Measurements from ENCODE around the gene TAPBPL.
"Not testable (repeated sequence)": the region's sequence is repeated elsewhere in the genome, so short reads cannot be mapped to it uniquely, and the experiment has no call there.

Gene TAPBPL

DNA sequence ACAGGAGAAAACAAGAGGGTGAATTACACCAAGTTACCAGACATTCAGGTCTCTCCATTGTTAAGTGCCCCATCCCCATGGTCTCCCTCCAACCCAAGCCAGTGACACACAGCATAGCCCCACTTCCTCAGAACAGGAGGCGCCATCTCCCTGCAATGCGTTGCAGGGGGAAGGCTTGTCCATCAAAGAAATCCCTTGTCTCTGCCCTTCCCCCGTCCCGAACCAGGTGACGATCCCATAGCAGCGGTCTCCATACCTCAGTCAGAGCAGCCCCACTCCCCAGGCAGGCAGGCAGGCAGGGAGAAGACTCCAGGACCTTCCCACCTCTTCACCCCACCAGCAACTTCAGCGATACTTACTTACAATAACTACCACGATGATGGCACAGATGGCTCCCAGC is 12.7 kb downstream of the TAPBPL start:
- no peak for DNase-seq

DNA sequence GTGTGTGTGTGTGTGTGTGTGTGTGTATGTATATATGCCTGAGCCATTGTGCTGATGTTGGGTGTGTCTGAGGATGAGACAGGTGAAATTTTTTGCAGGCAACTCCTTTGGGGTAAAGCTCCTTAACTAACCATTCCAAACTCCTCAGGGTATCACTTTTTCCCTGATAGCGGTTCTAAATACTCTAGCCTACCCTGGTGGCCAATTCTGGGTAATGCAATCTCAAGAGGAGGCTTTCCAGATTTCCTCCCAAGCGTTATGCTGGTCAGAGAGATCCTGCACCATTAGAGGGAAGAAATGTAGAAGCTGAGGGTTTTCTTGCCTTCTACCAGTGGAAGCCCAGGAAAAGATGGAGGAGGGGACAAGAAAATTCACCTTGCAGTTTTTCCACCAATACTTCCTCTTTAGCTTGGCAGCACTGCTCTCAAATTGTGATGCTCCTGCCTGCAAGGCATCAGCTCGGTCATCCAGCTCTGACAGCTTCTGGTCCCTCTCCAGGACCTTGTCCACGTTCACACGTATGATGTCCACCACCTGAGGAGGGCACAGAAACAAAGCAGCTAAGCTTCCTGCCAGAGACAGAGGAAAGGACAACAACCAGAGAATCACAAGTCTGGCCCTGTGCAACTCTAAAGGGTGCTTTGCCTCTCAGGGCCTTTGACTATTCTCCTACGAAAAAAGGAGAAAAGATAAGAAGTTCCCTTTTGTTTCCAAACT is 13.8 kb downstream of the TAPBPL start:
- DNase-seq: peak; percentile 58

DNA sequence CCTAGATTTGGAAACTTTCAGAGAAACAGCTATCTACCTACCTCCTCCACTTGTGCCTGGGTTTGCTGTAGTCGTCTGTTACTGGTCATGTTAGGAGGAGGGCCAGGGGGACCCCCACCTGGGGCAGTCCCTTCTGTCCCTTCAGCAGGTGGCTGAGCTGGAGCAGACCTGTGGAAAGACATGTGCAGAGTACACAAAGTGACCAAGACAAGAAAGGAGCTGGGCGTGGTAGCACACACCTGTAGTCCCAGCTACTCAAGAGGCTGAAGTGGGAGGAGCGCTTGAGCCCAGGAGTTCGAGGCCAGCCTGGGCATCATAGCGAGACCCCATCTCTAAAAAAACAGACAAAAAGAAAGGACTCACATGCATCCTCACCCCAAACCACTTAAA is 14.3 kb downstream of the TAPBPL start:
- no peak for DNase-seq

DNA sequence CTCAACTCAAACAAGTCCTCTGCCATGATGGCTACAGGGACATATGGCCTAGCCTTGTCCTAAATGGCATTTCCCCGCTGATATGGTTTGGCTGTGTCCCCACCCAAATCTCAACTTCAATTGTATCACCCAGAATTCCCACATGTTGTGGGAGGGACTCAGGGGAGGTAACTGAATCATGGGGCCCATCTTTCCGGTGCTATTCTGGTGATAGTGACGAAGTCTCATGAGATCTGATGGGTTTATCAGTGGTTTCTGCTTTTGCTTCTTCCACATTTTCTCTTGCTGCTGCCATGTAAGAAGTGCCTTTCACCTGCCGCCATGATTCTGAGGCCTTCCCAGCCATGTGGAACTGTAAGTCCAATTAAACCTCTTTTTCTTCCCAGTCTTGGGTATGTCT is 14.9 kb downstream of the TAPBPL start:
- DNase-seq: not testable (repeated sequence)

DNA sequence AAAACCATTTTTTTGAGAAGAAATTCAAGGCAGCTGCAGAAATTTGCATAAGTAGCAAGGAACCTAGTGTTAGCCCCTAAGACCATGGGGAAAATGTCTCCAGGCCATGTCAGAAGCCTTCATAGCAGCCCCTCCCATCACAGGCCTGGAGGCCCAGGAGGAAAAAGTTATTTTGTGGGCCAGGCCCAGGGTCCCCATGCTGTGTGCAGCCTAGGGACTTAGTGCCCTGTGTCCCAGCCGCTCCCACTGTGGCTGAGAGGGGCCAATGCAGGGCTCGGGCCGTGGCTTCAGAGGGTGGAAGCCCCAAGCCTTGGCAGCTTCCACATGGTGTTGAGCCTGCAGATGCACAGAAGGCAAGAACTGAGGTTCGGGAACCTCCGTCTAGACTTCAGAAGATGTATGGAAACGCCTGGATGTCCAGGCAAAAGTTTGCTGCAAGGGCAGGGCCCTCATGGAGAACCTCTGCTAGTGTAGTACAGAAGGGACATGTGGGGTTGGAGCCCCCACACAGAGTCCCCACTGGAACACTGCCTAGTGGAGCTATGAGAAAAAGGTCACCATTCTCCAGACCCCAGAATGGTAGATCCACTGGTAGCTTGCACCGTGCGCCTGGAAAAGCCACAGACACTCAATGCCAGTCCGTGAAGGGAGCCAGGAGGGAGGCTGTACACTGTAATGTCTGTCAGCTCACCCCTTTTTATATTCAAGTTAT is 15.9 kb downstream of the TAPBPL start:
- not testable (repeated sequence) for DNase-seq

DNA sequence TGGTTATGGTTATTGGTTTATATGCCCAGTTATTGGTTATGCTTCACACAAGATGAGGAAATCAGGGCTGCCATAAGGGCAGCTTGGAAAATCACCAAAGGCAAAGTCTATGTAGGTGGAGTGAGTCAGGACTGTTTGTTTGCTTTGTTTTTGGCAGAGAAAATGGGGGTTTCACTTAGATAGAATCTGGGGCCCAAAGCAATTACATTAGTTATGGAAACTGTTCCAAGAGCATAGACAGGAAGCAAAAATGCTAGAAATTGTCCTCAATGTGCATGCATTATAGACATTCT is 16.4 kb downstream of the TAPBPL start:
- no peak for DNase-seq

DNA sequence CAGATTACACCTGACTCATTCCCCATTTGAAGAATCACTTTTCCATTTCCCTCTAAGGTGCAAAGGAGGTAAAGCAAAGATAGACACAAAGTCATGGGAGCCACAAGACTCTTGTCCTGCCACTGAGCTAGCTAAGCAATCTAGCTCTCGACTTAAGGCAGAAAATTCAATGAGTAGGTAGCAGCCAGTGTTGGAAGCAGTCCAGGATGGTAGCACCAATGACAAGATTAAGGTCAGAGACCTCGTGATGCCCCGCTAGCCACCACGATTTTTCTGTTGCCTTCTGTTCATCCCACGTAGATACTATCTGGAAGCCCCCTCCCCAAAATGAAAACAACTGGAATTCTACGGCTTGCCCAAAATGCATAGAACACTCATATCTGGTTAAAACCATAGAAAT is 17.2 kb downstream of the TAPBPL start:
- DNase-seq: no peak

DNA sequence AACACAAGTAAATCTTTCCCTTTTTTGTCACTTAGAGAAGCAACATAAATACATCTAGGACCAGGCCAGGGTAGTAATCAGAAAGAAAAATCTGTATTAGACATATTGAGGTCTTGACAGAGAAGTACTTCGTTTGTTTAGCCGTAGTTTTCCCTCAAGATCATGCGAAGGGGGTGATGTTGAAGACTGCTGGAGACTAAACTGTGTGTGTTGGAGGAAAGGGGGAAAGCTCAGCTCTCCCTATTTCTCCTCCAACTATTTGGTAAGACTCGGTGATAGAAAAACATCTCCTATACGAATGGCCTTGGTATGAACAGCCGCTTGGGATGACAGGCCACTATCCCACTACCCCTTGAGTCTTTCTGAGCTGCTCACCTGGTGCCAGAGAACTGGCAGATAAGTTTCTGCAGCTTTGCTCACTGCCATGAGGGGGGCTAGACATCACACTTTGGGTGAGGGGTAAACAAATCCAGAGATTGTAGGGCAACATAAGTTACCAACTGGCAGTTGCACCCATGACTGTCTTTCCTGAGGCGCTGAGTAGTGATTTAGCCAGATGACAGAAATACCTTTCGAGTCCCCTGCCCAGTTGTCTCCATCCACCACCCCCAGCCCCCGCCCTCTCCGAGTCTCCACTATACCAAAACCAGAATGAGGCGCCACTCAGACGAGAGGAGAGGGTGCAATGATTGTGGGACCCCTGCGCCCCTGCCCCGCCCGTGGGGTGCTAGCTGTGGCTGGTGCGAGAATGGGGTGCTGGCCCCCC is 17.9 kb downstream of the TAPBPL start:
- DNase-seq: no peak

GRCh38 chr12:6470375-6471163 is 18.7 kb downstream of the TAPBPL start, which contains the start of gene VAMP1:
TSS of gene VAMP1 (minus strand) at chr12:6470677. CDS start at chr12:6470531, 146 bp downstream.
- peak; percentile 98 for DNase-seq

DNA sequence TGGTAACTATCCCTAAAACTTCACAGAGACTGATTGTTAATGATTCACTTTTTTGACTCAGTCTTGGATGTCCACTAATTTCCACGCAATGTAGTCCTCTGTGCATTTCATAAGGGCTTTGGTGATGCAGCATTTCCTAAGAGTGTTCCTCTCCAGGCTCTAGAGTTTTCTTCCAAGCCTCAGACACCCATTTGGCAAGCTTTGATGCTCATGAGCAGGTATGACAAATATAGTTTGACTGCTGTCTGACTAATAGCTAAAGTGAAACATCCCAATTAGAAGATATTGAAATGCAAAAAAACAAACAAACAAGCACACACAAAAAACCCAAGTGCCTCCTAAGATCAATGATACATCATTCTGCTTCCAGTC is 20.1 kb downstream of the TAPBPL start:
- no peak for DNase-seq

DNA sequence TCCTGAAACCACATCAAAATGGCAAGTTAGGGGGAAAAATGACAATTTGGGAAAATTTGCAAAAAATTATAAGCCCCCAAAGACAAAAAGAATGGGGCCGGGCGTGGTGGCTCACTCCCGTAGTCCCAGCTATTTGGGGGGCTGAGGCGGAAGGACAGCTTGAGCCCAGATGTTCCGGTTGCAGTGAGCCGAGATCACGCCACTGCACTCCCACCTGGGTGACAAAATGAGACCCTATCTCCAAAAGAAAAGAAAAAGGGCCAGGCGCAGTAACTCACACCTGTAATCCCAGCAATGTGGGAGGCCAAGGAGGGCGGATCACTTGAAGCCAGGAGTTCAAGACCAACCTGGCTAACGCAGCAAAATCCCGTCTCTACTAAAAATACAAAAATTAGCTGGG is 20.6 kb downstream of the TAPBPL start:
- DNase-seq: no peak

- DNase-seq: not testable (repeated sequence)
Measured at GRCh38 chr12:6475233-6475975, 23.6 kb downstream of the TAPBPL start.

DNA sequence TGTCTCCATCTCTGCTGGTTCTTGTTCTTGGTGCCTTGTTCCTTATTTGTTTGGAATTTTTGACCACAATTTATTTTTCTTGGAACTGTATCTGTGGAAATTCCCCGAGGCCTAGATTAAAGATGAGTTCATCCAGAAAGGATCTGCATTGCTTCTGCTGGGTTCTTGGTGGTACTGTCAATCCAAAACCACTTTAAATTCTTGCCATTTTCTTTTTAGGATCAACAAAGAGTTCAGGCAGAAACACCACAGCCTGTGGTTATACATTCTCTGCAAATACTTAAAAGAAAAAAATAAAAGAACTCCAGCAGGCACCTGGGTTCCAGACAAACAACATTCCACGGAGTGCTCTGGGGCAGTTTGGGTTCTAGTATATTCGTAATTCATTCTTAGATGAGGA is 24.6 kb downstream of the TAPBPL start:
- no peak for DNase-seq

GRCh38 chr12:6477601-6478377 is 25.9 kb downstream of the TAPBPL start:
- not testable (repeated sequence) for DNase-seq

- no peak for DNase-seq
Measured at GRCh38 chr12:6478416-6478815, 26.6 kb downstream of the TAPBPL start.

GRCh38 chr12:6488240-6488639 is 36.4 kb downstream of the TAPBPL start:
- DNase-seq: no peak

GRCh38 chr12:6489449-6489848 is 37.6 kb downstream of the TAPBPL start:
- no peak for DNase-seq

DNA sequence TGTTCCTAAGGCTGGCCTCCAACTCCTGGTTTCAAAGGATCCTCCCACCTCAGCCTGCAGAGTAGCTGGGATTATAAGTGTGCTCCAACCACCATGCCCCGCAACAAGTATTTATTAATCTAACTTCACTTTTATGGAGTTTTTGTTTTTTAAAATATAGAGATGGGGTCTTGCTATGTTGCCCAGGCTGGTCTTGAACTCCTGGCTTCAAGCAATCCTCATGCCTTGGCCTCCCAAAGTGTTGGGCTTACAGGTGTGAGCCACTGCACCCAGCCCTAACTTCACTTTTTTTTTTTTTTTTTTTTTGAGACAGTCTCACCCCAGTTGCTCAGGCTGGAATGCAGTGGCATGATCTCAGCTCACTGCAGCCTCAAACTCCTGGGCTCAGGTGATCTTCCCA is 38.8 kb downstream of the TAPBPL start:
- DNase-seq: not testable (repeated sequence)

DNA sequence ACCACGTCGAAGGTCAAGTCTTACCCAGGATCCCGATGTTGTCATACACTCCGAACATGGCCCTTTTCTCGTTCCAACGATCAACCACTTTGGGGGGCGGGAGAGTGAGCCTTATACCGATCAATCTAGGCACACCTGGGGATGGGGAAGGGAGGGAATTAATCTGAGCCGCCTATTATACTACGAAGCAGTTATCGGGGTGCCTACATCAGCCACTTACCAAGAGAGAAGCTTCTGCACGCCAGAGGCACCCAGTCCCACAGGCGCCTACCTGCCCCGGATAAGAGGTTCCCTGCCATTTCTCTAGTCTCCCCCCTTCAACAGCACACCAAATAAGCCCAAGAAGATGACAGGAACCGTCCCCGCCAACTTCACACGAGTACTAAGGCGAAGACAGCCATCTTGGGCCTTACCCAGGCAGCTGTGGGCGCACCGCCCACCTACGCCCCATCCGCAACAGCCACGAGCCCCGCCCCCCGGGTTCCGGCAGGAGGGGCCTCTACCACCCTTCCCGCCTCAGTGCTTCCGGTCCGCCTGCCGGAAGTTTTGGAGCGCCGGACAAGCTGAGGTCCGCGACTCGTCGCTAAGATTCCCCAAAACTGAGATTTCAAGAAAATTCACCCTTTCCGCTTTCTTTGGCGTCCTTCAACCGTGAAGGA is 41.1 kb downstream of the TAPBPL start, which contains the start of gene MRPL51:
MRPL51 (minus strand) TSS at position 425 of the 659 bp plus-strand sequence; CDS start at position 299, 126 bp downstream.
- peak; percentile 93 for DNase-seq

DNA sequence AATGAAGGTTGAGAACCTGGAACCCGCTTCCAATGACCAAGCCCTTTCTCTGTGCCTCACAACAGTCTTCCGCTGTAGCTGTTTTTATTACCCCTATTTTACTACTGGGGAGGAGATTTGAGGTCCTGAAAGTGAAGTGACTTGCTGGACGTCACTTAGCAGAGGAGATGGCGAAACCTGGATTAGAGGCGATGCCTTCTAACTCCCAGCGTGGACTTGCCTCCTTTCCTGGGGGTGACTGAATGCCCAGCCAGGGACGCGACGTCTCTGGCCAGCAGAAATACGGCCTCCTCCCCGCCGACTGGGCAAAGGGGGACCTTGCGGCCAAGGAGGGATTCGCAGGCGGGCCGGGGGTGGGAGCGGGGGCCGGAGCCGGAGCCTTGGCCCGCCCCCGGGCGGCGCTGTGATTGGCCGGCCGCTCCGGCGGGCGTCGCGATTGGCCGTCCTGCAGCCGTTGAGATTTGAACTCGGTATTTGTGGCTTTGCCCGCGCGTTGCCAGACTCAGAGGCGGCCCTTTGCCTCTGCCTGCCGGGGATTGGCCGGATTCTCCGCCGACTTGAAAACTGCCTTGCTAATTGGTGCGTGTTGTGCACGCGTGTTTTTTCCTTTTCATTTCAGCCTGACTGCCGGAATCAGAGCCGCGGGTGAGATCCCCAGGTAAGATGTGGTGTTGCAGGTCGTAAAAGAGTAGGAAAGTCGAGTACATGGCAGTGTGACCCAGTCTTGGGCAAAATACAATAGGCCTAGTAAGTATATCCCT is 41.8 kb downstream of the TAPBPL start, which contains the start of gene NCAPD2:
NCAPD2 (plus strand) TSS at position 606 of the 761 bp plus-strand sequence. CDS start 997 bp downstream, outside the sequence.
- DNase-seq: peak; percentile 96

Data from MV-4-11 (cell line).